ENCODE results near the gene CHRDL2.

- TF ChIP-seq CTCF (IDR thresholded peaks at IDR 0.05) = no peak
- TF ChIP-seq POLR2A (IDR thresholded peaks at IDR 0.05) = no peak
These were observed 3.3 kb upstream of the CHRDL2 start for GRCh38 chr11:74734559-74734925.

Measured in testis (tissue), 2 donors.